Cardiac fibroblast (primary cell): ENCODE measurements around the gene ATP8A2.

ENCODE experiments used
- DNase-seq, 2 donors: peaks; one replicate each; pipeline versions ENCODE4 v3.0.0 to v3.0.0-alpha.2; 2010; ENCODE audit warnings: low read depth in 2 of 2
- H3K4me3 ChIP-seq, 2 donors: replicated peaks in 1 of 2; 1 replicate in 1 of 2; 2 replicates in 1 of 2; pipeline ENCODE4 v1.5.1; 2011; ENCODE audit warnings: low read depth in 2 of 2, low read length in 2 of 2, mild to moderate bottlenecking in 2 of 2, moderate library complexity in 1 of 2
- TF ChIP-seq, protein P1 (sequence below): IDR thresholded peaks from one replicate; pipeline ENCODE4 v1.5.1; 2011; ENCODE audit warnings: low read depth, mild to moderate bottlenecking, low read length, inconsistent platforms

ATP8A2 gene

DNA sequence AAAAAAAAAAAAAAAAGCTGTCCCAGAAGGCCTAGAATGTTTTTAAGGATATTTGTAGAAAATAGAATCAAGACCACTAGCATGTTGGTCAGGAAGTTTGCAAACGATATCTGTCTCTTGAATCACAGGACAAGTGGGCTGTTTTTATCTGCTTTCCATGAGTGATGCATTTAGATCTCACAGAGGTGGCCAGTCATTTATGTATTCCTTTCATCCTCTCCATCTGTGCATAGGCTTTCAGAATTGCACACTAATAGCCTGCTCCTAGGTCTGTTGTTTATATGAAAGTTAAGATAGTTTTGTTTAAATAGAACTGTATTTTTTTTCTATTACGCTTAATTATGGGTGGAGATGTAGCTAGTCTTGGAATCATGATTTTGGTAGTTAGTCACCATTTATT, 390.5 kb downstream of the ATP8A2 start:
- DNase-seq = no peak
- TF ChIP-seq, protein P1, sequence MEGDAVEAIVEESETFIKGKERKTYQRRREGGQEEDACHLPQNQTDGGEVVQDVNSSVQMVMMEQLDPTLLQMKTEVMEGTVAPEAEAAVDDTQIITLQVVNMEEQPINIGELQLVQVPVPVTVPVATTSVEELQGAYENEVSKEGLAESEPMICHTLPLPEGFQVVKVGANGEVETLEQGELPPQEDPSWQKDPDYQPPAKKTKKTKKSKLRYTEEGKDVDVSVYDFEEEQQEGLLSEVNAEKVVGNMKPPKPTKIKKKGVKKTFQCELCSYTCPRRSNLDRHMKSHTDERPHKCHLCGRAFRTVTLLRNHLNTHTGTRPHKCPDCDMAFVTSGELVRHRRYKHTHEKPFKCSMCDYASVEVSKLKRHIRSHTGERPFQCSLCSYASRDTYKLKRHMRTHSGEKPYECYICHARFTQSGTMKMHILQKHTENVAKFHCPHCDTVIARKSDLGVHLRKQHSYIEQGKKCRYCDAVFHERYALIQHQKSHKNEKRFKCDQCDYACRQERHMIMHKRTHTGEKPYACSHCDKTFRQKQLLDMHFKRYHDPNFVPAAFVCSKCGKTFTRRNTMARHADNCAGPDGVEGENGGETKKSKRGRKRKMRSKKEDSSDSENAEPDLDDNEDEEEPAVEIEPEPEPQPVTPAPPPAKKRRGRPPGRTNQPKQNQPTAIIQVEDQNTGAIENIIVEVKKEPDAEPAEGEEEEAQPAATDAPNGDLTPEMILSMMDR = no peak
- H3K4me3 ChIP-seq = no peak overlapping the region

DNA sequence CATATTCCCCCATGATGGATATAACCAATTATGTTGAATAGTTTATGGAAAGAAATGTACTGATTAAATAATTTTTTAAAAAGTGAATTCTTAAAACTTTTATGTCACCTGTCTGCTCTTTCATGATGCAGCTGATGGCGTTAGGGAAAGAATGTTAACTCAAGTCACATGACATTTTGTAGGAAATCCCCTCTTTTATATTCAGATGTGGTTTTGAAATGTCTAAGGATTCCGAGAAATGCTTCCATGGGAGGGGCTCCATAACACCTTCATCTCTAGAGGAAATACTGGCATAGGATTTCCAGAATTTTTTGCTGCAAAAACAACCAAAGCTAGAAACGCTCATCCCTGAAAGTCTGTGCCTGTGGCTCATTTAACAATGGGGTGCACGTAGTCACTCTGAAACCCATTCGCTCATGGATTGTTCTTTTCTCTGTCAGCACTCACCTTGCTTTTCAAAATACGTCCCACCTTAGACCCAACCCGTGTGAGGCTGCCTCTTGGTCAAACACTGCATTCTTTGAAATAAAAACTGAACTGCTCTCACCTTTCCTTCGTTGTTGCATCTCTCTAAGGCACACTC, 391.1 kb downstream of the ATP8A2 start:
- no peak overlapping the region for H3K4me3 ChIP-seq
- TF ChIP-seq, protein P1 = no peak
- DNase-seq = no peak

DNA sequence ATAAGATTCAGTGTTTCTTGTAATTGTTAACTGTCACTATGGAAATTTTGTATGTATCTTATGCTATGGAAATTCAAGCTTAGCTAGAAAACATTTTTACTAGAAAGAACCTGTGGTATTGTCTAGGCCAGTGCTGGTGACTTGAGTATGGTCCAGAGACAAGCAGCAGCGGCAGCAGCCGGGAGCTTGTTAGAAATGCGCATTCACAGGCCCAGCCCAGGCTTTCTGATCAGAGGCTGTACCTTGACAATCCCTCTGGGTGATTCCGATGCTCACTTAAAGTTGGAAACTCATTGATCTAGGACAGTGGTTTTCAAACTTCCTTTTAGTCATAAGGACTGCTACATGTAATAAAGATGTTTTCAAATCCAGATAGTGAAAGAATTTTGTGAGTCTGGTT, 392.6 kb downstream of the ATP8A2 start:
- no peak overlapping the region for H3K4me3 ChIP-seq
- TF ChIP-seq, protein P1 = no peak
- no peak for DNase-seq

DNA sequence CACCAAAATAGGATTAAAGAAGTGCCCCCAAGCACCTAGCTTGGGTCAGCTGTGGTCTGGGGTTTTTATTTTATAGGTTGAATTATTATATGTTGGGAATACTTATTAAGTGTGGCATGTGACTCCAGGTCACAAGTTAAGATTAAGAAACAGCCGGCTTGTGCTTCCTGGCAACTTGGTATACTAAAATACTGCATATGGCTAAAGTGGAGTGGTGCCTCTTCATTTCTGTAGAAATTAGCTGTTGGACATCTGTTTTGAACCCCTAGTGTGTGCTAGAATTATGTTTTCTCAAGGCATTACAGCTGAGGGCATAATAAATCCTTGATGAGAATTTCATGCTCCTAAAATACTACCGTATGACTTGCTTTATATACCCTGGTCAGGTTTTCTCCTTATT, 393.5 kb downstream of the ATP8A2 start:
- DNase-seq = no peak
- no peak overlapping the region for H3K4me3 ChIP-seq
- TF ChIP-seq, protein P1 = no peak

DNA sequence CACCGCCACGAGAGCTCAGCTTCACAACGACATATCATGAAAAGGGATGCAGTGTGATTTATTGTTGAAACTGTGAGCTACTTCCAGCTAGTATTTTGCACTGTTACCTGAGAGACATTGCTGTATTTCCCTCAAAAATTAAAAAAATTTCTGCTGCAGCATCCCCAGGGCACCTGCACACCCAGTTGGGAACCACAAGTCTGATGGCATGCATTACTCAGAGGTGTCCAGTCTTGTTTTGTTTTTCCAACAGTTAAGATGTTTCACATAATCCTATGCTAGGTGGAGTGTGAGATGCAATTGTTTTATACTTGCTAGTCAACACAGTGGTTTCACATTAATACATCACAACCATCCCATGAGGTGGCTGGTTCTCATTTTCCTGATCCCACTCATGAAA, 394.8 kb downstream of the ATP8A2 start:
- DNase-seq = no peak
- H3K4me3 ChIP-seq = no peak overlapping the region
- TF ChIP-seq, protein P1 = no peak

DNA sequence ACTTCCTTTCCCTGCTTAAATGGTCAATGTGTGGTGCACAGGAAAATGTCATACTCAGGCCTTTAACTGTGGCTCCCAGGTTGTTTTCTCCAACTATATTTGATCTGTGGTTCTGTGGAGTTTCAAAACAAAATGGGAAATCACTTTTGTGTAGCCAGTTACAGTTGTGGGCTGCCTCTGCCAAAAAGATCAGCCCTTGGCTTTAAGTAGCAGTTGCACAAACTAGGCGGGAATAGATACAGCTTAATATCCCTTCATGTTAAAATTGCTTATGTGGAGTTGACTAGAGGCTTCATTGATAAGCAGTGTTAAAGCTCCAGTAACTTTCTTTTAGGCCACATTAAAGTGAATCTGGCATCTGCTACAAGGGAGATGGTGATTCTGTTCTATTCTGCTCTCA, 395.2 kb downstream of the ATP8A2 start:
- DNase-seq = no peak
- TF ChIP-seq, protein P1 = no peak
- H3K4me3 ChIP-seq = no peak overlapping the region

DNA sequence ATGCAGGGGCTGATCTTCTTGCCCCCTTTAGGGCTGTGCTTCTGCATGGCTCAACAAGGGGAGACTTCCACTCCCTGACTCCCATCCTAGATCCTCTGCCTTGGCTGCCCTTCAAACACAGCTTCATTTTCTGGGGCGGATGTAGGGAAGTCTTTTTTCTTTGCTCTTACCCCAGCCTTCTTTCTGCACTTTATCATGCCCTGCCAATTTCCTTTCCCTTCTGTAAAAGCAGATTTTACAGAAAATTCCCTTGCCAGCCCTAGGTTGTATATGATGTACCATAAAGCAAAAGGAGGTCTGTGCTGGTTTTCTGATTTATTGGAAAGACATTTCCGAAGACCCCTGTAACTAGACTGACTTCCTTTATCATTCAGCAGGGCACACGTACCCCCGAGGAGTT, 396.6 kb downstream of the ATP8A2 start:
- no peak overlapping the region for H3K4me3 ChIP-seq
- TF ChIP-seq, protein P1 = no peak
- no peak for DNase-seq
